ENCODE data around the gene KRT85. TPM values are rescaled to one million over a fixed set of nuclear protein-coding genes. Genes with fewer than 3 reads are reported as not detected.

Gene KRT85
- total RNA-seq, 1 donor from 2014 or later, result not detected

DNA sequence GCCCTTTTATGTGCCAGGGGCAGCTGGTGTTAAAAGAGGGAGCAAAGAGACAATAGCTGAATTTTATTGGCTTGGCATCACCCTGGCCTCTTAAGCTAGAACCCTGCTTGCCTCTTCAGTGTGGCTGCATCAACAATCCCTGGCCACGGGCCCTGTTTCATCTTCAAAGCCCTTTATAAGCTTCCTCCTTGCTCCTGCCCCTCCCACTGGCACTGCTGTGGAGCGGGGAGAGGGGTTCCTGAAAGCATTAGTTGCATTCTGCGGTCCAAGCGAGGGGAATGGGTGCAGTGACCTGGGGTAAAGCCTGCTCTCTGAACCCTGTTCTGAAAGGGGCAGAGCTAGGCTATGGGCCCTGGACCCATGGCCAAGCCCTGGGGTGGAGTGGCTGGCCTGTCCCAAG, 45.9 kb downstream of the KRT85 start:
- H3K4me3 ChIP-seq (ENCODE audit: low read depth, low read length), result no peak overlapping the region
- TF ChIP-seq, protein P1, sequence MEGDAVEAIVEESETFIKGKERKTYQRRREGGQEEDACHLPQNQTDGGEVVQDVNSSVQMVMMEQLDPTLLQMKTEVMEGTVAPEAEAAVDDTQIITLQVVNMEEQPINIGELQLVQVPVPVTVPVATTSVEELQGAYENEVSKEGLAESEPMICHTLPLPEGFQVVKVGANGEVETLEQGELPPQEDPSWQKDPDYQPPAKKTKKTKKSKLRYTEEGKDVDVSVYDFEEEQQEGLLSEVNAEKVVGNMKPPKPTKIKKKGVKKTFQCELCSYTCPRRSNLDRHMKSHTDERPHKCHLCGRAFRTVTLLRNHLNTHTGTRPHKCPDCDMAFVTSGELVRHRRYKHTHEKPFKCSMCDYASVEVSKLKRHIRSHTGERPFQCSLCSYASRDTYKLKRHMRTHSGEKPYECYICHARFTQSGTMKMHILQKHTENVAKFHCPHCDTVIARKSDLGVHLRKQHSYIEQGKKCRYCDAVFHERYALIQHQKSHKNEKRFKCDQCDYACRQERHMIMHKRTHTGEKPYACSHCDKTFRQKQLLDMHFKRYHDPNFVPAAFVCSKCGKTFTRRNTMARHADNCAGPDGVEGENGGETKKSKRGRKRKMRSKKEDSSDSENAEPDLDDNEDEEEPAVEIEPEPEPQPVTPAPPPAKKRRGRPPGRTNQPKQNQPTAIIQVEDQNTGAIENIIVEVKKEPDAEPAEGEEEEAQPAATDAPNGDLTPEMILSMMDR (conservative IDR thresholded peaks at IDR 0.05; ENCODE audit: low read depth, low read length), result no peak

DNA sequence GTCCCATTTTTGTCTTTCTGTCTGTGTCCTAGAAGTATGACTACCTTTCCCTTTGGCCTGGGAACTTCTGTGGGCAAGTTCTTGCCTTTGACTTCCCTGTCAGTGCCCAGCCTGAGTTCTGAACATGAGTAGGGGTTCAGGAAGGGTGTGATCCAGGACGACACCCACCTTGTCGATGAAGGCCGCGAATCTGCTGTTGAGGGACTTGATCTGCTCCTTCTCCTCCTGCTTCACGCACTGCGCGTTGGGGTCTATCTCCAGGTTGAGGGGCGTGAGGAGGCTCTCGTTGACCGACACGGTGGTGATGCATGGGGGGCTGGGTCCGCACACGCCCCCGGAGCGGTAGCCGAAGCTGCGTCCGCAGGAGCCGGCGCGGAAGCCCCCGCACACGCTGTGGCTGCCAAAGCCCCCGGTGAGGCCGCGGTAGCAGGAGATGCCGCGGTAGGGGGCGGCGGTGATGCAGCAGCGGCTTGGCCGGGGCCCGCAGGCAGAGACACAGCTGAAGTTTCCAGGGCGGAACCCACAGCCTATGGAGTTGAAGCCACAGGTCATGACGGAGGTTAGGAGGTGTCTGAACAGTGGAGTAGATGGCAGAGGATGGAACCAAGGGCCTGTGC, 46.4 kb downstream of the KRT85 start, which contains the start of gene KRT83:
Gene KRT83, minus strand, starts transcription at position 615 of the 617 bp plus-strand sequence. Its CDS starts 63 bp downstream, at position 552.
- TF ChIP-seq, protein P1 (conservative IDR thresholded peaks at IDR 0.05; ENCODE audit: low read depth, low read length), result no peak
- no peak for DNase-seq (ENCODE audit: low read depth)
- H3K4me3 ChIP-seq (ENCODE audit: low read depth, low read length), result no peak within 1 kb of the TSS

More for the DNA sequence above, 45.9 kb downstream of the KRT85 start:
- DNase-seq (ENCODE audit: low read depth), result no peak

DNA sequence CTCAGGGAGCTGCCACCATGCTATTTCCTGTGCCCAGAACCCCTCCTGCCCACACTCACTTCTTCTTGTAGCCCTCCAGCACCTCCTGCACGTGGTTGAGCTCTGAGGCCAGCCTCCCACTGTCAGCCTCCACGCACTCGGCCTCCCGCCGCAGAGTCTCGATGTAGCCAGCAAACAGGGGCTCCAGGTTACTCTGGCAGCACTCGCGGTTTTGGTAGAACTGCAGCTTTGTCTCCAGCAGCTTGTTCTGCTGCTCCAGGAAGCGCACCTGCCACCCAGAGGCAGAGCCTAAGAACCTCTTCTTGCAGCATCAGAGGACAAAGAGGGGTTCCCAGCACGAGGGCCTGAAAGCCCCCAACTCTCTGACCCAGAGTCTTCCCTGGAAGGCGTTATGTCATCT, 48.2 kb downstream of the KRT85 start:
- H3K4me3 ChIP-seq (ENCODE audit: low read depth, low read length), result no peak overlapping the region
- TF ChIP-seq, protein P1 (conservative IDR thresholded peaks at IDR 0.05; ENCODE audit: low read depth, low read length), result peak; percentile 47
- DNase-seq (ENCODE audit: low read depth), result no peak

DNA sequence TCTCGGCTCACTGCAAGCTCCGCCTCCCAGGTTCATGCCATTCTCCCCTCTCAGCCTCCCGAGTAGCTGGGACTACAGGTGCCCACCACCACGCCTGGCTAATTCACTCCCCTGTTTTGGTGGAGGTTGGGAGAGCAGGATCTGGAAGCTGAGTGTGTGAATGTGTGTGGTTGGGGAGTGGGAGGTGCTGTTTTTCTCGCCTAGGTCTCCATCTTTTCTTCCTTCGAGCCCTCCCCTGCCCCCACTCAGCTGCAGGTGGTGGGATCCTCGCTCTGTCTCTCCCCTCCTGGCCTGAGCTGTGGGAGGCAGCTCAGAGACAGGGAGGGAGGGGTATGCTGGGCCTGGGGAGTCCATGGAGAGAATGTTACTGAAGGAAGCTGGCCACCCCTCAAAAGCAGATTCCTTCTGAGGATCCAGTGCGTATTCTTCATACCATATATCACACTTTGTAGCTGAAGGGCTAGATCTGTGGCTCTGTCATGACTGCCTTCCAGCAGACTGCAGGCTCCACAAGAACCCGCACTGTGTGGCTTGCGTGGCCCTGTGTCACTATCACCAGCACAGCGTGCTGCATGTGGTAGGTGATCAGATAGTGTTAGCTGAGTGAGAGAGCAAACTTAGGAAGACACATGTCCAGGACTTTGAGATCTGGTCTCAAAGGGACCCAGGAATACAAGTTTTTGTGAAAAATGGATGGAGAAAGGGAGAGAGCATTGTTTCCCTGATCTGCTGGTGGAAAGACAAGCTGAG, 48.9 kb downstream of the KRT85 start:
- TF ChIP-seq, protein P1 (conservative IDR thresholded peaks at IDR 0.05; ENCODE audit: low read depth, low read length), result no peak
- no peak overlapping the region for H3K4me3 ChIP-seq (ENCODE audit: low read depth, low read length)
- no peak for DNase-seq (ENCODE audit: low read depth)

DNA sequence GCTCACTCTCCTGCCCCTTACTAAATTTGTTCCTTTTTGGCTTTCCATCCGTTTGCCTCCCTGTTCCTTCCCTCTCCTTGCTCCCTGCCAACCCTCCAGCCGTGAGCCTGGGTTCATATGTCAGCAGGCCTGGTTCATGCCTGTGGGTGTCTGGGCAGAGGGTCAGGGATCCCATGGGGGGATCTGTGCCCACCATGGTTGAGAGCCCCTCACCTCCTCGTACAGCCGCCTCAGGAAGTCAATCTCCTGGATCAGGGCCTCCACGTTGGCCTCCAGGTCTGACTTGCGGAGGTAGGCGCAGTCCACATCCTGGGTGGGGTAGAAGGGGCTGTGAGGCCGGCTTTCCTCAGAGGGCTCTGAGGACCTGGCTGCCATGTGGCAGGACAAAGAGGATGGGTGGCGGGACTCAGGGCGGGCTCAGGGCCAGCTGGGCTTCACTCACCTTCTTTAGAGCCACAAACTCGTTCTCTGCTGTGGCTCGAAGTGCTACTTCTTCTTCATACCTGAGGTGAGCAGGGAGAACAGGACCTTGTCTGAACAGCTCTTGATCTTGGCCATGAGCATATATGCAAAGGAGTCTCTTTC, 49.7 kb downstream of the KRT85 start:
- H3K4me3 ChIP-seq (ENCODE audit: low read depth, low read length), result no peak overlapping the region
- TF ChIP-seq, protein P1 (conservative IDR thresholded peaks at IDR 0.05; ENCODE audit: low read depth, low read length), result no peak
- DNase-seq (ENCODE audit: low read depth), result no peak

DNA sequence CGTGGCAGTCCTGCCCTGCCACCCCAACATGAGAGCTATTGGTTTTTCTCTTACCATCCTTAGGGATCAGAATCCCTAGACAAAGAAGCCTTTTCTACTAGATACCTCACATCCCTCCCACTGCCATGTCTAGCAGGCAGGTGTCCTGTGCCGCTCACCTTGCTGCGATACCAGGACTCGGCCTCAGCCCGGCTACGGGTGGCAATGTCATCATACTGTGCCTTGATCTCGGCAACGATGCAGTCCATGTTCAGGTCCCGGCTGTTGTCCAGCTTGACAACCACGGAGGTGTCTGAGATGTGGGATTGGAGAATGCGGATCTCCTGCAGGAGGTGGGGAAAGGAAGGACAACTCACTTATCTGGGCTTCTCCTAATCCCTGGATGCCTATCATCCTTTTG, 50.6 kb downstream of the KRT85 start:
- DNase-seq (ENCODE audit: low read depth), result no peak
- TF ChIP-seq, protein P1 (conservative IDR thresholded peaks at IDR 0.05; ENCODE audit: low read depth, low read length), result no peak
- H3K4me3 ChIP-seq (ENCODE audit: low read depth, low read length), result no peak overlapping the region
